Uterus (tissue), 4 donors: ENCODE data around the gene C10orf62. TPM values are rescaled to one million over a fixed set of nuclear protein-coding genes. Genes with fewer than 3 reads are reported as not detected.
A peak's percentile ranks its signal among the peaks of the same experiment; 100 is the strongest.

ENCODE experiments used
- DNase-seq, 2 donors: peaks; one replicate each; pipeline ENCODE4 v3.0.0-alpha.2; 2019 to 2020
- H3K27ac ChIP-seq, 2 donors: fragments of 200-600 bp; sonication (generic); 1 replicate in 1 of 2; 2 replicates in 1 of 2; pipeline ENCODE4 v1.5.1; 2016 to 2018
- H3K27me3 ChIP-seq, 2 donors: fragments of 200-600 bp; sonication (generic); one replicate each; pipeline ENCODE4 v1.5.1; 2018 to 2019; ENCODE audit warnings: control low read depth in 1 of 2
- H3K36me3 ChIP-seq, 2 donors: fragments of 200-600 bp; sonication (generic); one replicate each; pipeline ENCODE4 v1.5.1; 2019; ENCODE audit warnings: control low read depth in 1 of 2
- H3K4me1 ChIP-seq, 2 donors: fragments of 200-600 bp; sonication (generic); one replicate each; pipeline ENCODE4 v1.5.1; 2018 to 2019; ENCODE audit warnings: control low read depth in 1 of 2
- H3K4me3 ChIP-seq, 2 donors: fragments of 200-600 bp; sonication (generic); 1 replicate in 1 of 2; 2 replicates in 1 of 2; pipeline ENCODE4 v1.5.1; 2018 to 2019; ENCODE audit warnings: mild to moderate bottlenecking in 1 of 2
- H3K9me3 ChIP-seq, 2 donors: fragments of 200-600 bp; sonication (generic); one replicate each; pipeline ENCODE4 v1.5.1; 2019; ENCODE audit warnings: control low read depth in 1 of 2
- CTCF ChIP-seq, 4 experiments: fragments of 200-600 bp in 2 of 4; fragments of 450-650 bp in 2 of 4; sonication (generic) in 2 of 4; IDR thresholded peaks; one replicate each; pipeline ENCODE4 v1.5.1; 2016 to 2019; ENCODE audit warnings: antibody characterized with exemption in 4 of 4, mild to moderate bottlenecking in 2 of 4, moderate library complexity in 1 of 4
- POLR2A ChIP-seq, 2 donors: fragments of 450-650 bp; IDR thresholded peaks; one replicate each; pipeline ENCODE4 v1.6.1; 2016; ENCODE audit warnings: antibody characterized with exemption in 2 of 2, mild to moderate bottlenecking in 1 of 2, moderate library complexity in 1 of 2
- intact Hi-C: fragments of 100-400 bp; cut with DNase I; formaldehyde crosslinking; loops from one replicate; pipeline ENCODE4 v1.15.1; 2023; ENCODE audit warnings: low total_unique reads
- total RNA-seq, 4 donors: library from RNA; depleted of rRNA in 3 of 4; stranded (reverse); fragments of >200 nt in 3 of 4; gene quantifications; one replicate each; pipeline versions ENCODE4 v1.1.0 to v1.2.4, GENCODE V29; 2014 to 2023
- donor health status: DM: yes; HTN: yes; CAD: no.

C10orf62 gene
- total RNA-seq, 4 donors from 2014 or later: not detected

- no peak for DNase-seq
- H3K9me3 ChIP-seq: no peaks in the 10 kb centered on the region
- no peaks in the 10 kb centered on the region for H3K4me1 ChIP-seq
- H3K4me3 ChIP-seq: no peak overlapping the region
- H3K27ac ChIP-seq: no peak overlapping the region
- intact Hi-C loops: no loop called here
- no peaks in the 10 kb centered on the region for H3K36me3 ChIP-seq
- TF ChIP-seq POLR2A (IDR thresholded peaks at IDR 0.05) (no peak), CTCF (IDR thresholded peaks at IDR 0.05) (no peak)
- no peaks in the 10 kb centered on the region for H3K27me3 ChIP-seq
Measured at GRCh38 chr10:97570146-97570788, 19.3 kb upstream of the C10orf62 start.

GRCh38 chr10:97570789-97571471 lies 18.6 kb upstream of the C10orf62 start:
- Histone ChIP-seq H3K9me3 (no peaks in the 10 kb centered on the region), H3K4me1 (no peaks in the 10 kb centered on the region), H3K27me3 (no peaks in the 10 kb centered on the region), H3K27ac (no peak overlapping the region), H3K4me3 (no peak overlapping the region), H3K36me3 (no peaks in the 10 kb centered on the region)
- TF ChIP-seq CTCF (IDR thresholded peaks at IDR 0.05): no peak
- TF ChIP-seq POLR2A (IDR thresholded peaks at IDR 0.05): no peak
- intact Hi-C loops: no loop called here
- no peak for DNase-seq

- Histone ChIP-seq H3K27me3 (no peaks in the 10 kb centered on the region), H3K4me1 (no peaks in the 10 kb centered on the region), H3K27ac (no peak overlapping the region), H3K9me3 (no peaks in the 10 kb centered on the region), H3K36me3 (no peaks in the 10 kb centered on the region), H3K4me3 (no peak overlapping the region)
- intact Hi-C loops: no loop called here
- no peak for DNase-seq
- TF ChIP-seq CTCF (IDR thresholded peaks at IDR 0.05) (no peak), POLR2A (IDR thresholded peaks at IDR 0.05) (no peak)
Measured at GRCh38 chr10:97571622-97572021, 17.9 kb upstream of the C10orf62 start.

GRCh38 chr10:97572214-97572989 lies 17.1 kb upstream of the C10orf62 start, which contains the start of gene ANKRD2:
ANKRD2 (plus strand) TSS chr10:97572779; CDS start chr10:97572789, 10 bp downstream.
- Histone ChIP-seq H3K27ac (no peak within 1 kb of the TSS), H3K36me3 (no peaks in the 10 kb centered on the region), H3K4me3 (no peak within 1 kb of the TSS), H3K9me3 (no peaks in the 10 kb centered on the region), H3K27me3 (no peaks in the 10 kb centered on the region), H3K4me1 (no peaks in the 10 kb centered on the region)
- TF ChIP-seq CTCF (IDR thresholded peaks at IDR 0.05): peak; percentile 70 to 80 (median 76)
- TF ChIP-seq POLR2A (IDR thresholded peaks at IDR 0.05): peak in 1 of 2 donors; percentile 16
- DNase-seq: peak; percentile 71
- intact Hi-C loops: no loop called here

DNA sequence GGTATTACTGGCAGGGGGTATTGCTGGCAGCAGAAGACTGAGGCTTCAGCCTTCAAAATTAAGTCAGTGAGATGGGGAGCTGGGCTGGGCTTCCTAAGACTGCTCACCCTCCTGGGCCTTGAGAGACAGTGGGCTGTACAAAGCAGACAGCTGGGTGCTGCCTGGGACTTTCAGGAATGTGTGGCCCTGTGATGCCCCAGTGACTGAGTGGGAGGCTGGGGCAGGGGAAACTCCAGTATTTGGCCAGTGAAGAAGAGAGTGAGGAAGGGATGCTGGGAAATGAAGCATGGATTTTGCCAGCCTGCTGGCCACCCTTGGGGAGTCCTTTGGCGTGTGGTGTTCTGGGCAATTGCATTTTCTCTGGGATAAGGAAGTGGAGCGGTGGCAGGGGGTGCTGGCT lies 16.5 kb upstream of the C10orf62 start:
- no peak for TF ChIP-seq POLR2A (IDR thresholded peaks at IDR 0.05)
- no peak for TF ChIP-seq CTCF (IDR thresholded peaks at IDR 0.05)
- no peaks in the 10 kb centered on the region for H3K9me3 ChIP-seq
- H3K27me3 ChIP-seq: no peaks in the 10 kb centered on the region
- H3K4me1 ChIP-seq: no peaks in the 10 kb centered on the region
- H3K27ac ChIP-seq: no peak overlapping the region
- intact Hi-C loops: no loop called here
- H3K4me3 ChIP-seq: no peak overlapping the region
- DNase-seq: no peak
- no peaks in the 10 kb centered on the region for H3K36me3 ChIP-seq
